Activated CD4-positive, alpha-beta T cell treated with anti-CD3 and anti-CD28 coated beads, Interleukin-2, amount 50 U/mL, for 48 hours (primary cell): ENCODE results near the gene ASRGL1.

Source experiments
- DNase-seq, 2 experiments: peaks; one replicate each; pipeline ENCODE4 v3.0.0-alpha.2; 2020

ASRGL1 gene

GRCh38 chr11:62394825-62395538, 57.7 kb downstream of the ASRGL1 start:
- DNase-seq: peak; percentile 25 to 40

- no peak for DNase-seq
These were observed 58.8 kb downstream of the ASRGL1 start for GRCh38 chr11:62395885-62396551.

- DNase-seq: no peak
These were observed 61.1 kb downstream of the ASRGL1 start for GRCh38 chr11:62398011-62398994.

GRCh38 chr11:62399172-62399877, 62.1 kb downstream of the ASRGL1 start:
- DNase-seq: no peak

- no peak for DNase-seq
These were observed 62.6 kb downstream of the ASRGL1 start for GRCh38 chr11:62399878-62400266.

GRCh38 chr11:62400281-62400680, 63.0 kb downstream of the ASRGL1 start:
- no peak for DNase-seq

- no peak for DNase-seq
These were observed 63.5 kb downstream of the ASRGL1 start for GRCh38 chr11:62400760-62401159.

GRCh38 chr11:62401356-62401755, 64.1 kb downstream of the ASRGL1 start:
- DNase-seq: no peak

GRCh38 chr11:62401811-62402210, 64.6 kb downstream of the ASRGL1 start:
- peak in 1 of 2 experiments; percentile 17 for DNase-seq

- DNase-seq: peak; percentile 61 to 70
These were observed 65.1 kb downstream of the ASRGL1 start for GRCh38 chr11:62402226-62402959.

GRCh38 chr11:62402960-62403730, 65.9 kb downstream of the ASRGL1 start:
- DNase-seq: no peak

GRCh38 chr11:62404435-62404834, 67.2 kb downstream of the ASRGL1 start:
- no peak for DNase-seq

GRCh38 chr11:62404901-62405300, 67.7 kb downstream of the ASRGL1 start:
- DNase-seq: no peak

GRCh38 chr11:62406034-62406433, 68.8 kb downstream of the ASRGL1 start:
- DNase-seq: no peak

- no peak for DNase-seq
These were observed 72.6 kb downstream of the ASRGL1 start for GRCh38 chr11:62409831-62410230.

- no peak for DNase-seq
These were observed 73.7 kb downstream of the ASRGL1 start for GRCh38 chr11:62410972-62411371.

- DNase-seq: no peak
These were observed 74.3 kb downstream of the ASRGL1 start for GRCh38 chr11:62411524-62411923.

- DNase-seq: no peak
These were observed 75.9 kb downstream of the ASRGL1 start for GRCh38 chr11:62413060-62413696.

- DNase-seq: no peak
These were observed 79.3 kb downstream of the ASRGL1 start for GRCh38 chr11:62416596-62416995.

- DNase-seq: no peak
These were observed 80.9 kb downstream of the ASRGL1 start for GRCh38 chr11:62418136-62418535.

GRCh38 chr11:62418733-62419132, 81.5 kb downstream of the ASRGL1 start, which contains the start of gene SCGB1A1:
SCGB1A1 (plus strand) TSS chr11:62419033; CDS start chr11:62419096, 63 bp downstream.
- no peak for DNase-seq
